ENCODE results near the gene TRPM6.

TRPM6 gene

DNA sequence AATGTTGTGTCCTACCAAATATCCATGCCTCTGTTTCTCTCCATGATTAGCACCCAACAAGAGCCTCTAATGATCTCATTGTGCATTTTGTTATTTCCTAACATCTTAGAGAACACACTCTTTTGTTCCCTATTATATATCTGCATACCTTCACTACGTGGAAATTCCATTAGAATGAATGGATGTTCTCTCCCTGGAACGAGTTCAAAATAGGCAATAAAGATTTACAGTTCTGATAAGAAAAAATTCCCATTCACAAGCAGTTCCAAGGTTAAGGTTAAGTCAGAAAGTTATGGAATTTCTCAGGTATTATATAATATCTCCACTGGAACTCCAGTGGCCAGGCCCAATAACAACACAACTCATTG lies 83.7 kb downstream of the TRPM6 start:
- no peak for TF ChIP-seq CTCF (IDR thresholded peaks at IDR 0.05)

DNA sequence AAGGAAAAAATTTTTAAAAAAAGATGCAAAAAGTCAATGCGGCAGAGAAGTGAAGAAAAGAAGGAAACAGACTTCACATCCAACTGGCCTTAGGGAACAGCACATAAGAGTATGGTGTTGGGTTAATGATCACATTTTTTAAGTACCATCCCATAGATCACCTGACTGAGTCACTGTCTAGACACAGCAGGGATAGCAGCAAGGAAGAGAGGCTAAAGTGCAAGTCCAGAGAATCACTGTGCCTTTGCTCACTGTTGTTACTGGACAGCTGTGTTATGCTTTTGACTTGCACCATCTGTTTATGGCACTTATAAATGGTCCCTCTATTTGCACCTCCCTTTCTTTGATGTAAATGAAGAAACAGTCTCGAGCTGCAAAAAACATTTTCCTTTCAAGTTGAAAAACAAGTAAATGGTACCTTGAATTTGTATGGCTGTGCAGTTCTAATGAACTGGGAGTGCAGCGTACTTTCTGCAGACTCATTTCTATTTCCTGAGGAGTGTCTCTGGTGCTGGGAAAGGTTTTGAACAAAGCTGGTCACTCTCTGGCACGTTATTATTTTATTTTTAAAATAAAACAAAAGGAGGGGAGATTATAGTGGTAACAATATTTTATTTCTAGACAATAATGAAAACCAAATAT lies 84.2 kb downstream of the TRPM6 start:
- TF ChIP-seq CTCF (IDR thresholded peaks at IDR 0.05), result no peak

GRCh38 chr9:74800226-74800625 lies 87.5 kb downstream of the TRPM6 start:
- no peak for TF ChIP-seq CTCF (IDR thresholded peaks at IDR 0.05)

DNA sequence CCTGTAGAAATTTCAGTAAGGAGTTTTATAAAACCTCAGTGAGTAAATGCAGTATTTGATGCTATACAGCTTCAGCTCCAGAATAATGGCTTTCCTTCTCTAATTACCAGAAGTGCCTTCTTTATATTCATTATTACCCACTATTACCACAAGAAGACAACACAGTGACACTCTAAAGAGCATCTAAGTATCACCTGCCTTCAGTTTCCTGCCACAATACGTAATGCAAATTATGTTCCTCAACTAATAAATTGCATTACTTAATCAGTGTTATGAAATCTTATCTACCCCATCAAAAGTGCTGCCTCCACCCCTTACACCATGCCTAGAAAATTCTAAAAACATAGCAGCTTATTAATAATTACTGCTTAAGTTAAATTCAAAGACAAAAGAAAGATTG lies 91.9 kb downstream of the TRPM6 start:
- no peak for TF ChIP-seq CTCF (IDR thresholded peaks at IDR 0.05)

DNA sequence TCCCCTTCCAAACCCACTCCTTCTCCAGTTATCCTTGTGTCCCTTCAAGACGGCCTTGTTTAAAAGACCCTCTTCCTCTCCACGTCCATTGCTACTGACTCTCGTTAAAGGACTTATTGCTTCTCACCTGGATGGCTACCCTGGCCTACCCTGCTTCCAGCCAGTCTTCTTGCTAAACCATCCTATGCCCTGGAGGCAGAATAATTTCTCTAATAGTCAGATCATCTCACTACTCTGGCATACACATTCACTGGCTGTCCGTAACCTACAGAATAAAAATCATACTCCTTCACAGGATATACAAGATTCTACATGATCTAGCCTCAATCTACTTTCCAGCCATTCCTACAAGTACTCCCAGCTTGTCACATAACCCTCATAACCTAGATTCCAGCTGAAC lies 92.6 kb downstream of the TRPM6 start:
- no peak for TF ChIP-seq CTCF (IDR thresholded peaks at IDR 0.05)

DNA sequence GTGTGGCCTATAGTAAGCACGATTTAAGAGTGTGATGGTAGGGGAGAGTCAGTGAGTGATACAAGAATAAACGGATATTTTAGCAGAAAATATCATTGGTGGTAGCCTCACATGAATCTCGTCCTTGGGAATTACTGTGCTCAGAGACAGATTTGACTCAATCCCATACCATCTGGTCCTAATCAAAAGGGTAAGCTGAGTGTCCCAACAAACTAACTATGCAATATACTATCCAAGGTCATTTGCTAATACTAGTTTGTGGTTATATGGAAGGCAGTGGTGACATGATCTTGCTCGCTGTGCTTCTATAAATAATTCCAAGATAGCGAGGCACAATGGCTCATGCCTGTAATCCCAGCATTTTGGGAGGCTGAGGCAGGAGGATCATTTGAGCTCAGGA lies 103.2 kb downstream of the TRPM6 start:
- no peak for TF ChIP-seq CTCF (IDR thresholded peaks at IDR 0.05)

DNA sequence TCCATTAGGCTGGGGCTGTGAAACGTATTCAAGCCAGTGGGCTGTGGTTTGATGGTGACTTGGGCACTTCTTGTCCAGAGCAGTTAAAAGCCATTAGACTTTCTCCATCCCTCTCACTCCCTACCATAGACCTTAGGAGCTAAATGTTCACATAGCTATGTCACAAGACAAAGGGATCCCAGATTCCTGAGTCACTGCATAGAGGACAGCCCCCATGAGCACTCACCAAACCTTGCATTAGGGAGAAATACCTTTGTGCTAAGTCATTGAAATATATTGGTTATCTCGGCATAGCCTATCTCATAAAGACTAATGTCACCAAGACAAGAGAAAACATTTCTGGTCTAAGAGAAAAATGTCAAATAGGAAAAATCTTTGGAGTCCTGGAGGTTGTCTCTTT lies 104.3 kb downstream of the TRPM6 start:
- no peak for TF ChIP-seq CTCF (IDR thresholded peaks at IDR 0.05)
